C4-2B (cell line): Measurements from ENCODE around the gene SIGLEC1.

Source experiments
- H3K27ac ChIP-seq: fragments of 450-650 bp; 2 replicates; pipeline ENCODE4 v1.5.1; 2017
- CTCF ChIP-seq: fragments of 450-650 bp; conservative IDR thresholded peaks from 2 replicates; pipeline ENCODE4 v1.5.1; 2017; ENCODE audit warnings: mild to moderate bottlenecking
- ZFX ChIP-seq: fragments of 450-650 bp; IDR thresholded peaks from 2 replicates; pipeline ENCODE4 v1.6.1; 2017

Gene SIGLEC1

DNA sequence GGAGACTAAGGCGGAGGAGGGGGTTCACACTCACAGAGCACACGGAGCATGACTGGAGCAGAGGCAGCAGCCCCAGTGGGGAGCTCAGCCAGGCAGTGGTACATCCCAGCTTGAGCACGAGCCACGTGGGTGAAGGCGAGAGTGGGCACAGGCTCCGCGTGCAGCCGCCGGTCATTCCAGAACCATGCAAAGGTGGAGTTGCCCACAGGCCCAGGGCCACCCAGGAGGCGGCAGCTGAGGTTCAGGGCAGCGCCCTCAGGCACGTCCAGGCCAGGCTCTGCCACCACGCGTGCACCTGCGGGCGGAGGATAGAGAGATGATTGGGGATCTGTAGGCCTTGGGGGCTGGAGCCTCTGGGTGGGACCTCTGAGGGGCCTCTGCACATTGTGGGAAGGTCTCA is 21.1 kb downstream of the SIGLEC1 start:
- no peak overlapping the region for H3K27ac ChIP-seq
- TF ChIP-seq CTCF (no peak), ZFX (no peak)

DNA sequence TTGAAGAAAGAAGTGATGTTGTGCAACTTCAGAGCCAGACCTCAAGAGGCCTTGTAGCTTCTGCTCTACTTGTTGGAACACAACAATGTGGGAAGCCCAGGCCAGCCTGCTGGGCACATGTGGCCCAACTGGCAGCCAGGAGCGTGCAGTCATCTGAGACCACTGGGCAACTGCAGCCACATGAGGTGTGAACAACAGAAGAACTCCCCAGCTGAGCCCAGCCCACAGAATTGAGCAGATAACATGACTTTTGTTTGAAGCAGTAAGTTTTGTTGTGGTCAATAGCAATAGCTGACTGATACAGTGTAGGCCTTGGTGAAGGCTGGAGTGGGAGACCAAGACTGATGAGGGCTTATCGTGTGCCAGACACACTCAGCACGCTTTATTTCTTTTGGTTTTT is 22.0 kb downstream of the SIGLEC1 start:
- H3K27ac ChIP-seq: no peak overlapping the region
- TF ChIP-seq ZFX (no peak), CTCF (no peak)

GRCh38 chr20:3689978-3690377 is 22.4 kb downstream of the SIGLEC1 start:
- TF ChIP-seq CTCF: no peak
- TF ChIP-seq ZFX: no peak
- H3K27ac ChIP-seq: no peak overlapping the region

GRCh38 chr20:3687655-3688054 is 24.7 kb downstream of the SIGLEC1 start:
- TF ChIP-seq CTCF: no peak
- TF ChIP-seq ZFX: no peak
- no peak overlapping the region for H3K27ac ChIP-seq

GRCh38 chr20:3686867-3687321 is 25.5 kb downstream of the SIGLEC1 start:
- H3K27ac ChIP-seq: no peak overlapping the region
- TF ChIP-seq CTCF (no peak), ZFX (no peak)

- TF ChIP-seq CTCF (no peak), ZFX (no peak)
- no peak overlapping the region for H3K27ac ChIP-seq
Measured at GRCh38 chr20:3686421-3686820, 26.0 kb downstream of the SIGLEC1 start.

DNA sequence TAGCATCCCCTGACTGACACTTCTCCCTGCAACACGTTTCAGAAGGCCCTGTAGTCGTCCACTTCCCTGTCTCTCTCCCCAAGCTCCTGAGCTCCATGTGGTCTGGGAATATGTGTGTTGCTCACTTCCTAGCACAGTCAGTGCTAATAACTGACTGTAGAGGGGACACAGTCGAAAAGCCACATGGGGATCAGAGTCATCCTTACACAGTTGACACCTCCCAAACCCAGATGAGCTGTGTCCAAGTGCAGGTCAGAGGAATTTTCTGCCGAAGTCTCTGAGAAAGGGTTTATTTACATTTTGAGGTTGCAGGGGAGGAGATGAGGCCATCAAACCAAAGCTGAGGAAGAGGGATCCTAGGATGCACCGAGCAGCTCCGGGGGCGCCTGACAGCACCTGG is 27.1 kb downstream of the SIGLEC1 start:
- H3K27ac ChIP-seq: no peak overlapping the region
- TF ChIP-seq ZFX (no peak), CTCF (no peak)
